Measurements from ENCODE around the gene ANKRD13A.
"Not testable (repeated sequence)": the region's sequence is repeated elsewhere in the genome, so short reads cannot be mapped to it uniquely, and the experiment has no call there.

ANKRD13A gene

DNA sequence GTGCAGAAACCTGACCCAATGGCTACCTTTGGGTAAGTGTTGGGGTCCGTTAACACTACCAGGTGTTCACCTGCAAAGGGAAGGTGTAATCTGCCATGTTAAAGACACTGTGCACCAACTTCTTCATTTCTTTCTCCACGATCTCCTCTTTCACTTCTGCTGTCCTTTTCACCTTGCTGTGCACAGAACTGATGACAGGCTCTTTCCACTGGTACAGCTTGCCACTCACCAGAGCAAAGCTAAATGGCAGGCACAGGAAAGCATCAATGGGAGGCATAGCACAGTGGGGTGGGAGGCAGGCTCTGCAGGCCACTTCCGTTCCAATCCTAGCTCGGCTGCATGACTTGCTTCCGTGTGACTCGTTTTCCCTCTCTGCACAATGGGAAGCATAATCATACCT lies 51.7 kb downstream of the ANKRD13A start:
- DNase-seq, result no peak

- peak; percentile 94 for DNase-seq
Measured at GRCh38 chr12:110055375-110056352, 56.4 kb downstream of the ANKRD13A start.

- DNase-seq, result peak; percentile 12
Measured at GRCh38 chr12:110056643-110057042, 57.4 kb downstream of the ANKRD13A start.

DNA sequence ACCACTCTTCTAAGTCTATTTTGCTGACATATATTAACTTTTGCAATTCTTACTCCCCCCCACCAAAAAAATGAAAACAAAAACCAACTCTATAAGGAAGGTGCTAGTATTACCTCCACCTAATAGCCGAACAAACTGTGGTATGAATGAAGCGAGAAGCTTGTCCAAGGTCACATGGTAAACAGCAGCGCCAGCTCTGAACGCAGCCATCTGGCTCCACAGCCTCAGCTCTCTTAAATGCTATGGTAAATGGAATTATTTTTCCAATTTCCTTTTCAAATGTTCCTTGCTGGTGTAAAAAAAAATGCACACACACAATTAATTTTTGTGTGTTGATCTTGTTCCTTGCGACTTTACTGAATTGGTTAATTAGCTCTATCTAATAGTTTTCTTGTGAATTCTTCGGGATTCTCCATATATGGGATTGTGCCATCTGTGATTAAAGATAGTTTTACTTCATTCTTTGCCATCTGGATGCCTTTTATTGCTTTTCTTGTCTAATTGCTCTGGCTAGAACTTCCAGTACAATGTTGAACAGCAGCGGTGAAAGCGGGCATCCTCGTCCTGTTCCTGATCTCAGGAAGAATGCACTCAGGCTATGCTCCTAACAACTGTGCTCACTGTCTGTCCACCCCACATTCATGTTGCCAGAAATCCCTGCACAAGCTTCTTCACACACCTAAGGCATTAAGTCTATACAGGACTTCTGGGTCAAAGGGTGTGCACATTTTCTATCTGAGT lies 59.8 kb downstream of the ANKRD13A start:
- no peak for DNase-seq

DNA sequence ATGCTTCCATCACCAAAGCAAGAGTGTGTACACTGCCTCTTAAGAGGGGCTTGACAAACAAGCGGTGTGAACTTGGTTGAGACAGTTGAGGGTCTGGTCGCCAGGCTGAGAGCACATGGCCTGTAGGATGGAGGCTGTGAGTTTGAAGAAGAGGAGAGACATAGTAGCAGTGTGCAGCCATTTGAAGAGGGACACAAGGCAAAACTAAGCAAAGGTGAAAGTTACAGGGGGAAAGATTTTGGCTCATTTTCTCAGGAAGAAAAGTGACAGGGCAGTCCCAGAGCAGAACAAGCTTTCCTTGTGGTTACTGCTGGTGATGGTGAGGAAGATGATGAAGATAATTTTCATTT lies 60.4 kb downstream of the ANKRD13A start:
- DNase-seq, result no peak

GRCh38 chr12:110062241-110062640 lies 63.0 kb downstream of the ANKRD13A start:
- DNase-seq, result no peak

- no peak for DNase-seq
Measured at GRCh38 chr12:110065540-110065939, 66.3 kb downstream of the ANKRD13A start.

DNA sequence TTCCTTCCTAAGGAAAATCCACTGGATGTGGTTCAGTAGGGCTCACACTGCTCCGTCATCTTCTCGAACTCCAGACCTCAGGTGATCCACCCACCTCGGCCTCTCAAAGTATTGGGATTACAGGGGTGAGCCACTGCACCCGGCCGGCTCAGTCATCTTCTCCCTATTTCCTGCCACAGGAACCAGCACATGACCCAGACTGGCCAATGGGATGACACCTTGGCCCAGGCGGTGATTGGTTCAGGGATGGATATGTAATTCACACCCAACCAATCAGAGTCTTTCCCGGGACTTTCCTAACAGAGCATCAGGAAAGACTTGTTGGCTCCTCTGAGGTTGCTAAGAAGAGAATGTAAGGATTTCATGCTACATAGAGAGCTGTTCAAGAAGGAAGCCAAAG lies 68.3 kb downstream of the ANKRD13A start:
- DNase-seq, result no peak

- DNase-seq, result not testable (repeated sequence)
Measured at GRCh38 chr12:110068115-110068514, 68.9 kb downstream of the ANKRD13A start.

DNA sequence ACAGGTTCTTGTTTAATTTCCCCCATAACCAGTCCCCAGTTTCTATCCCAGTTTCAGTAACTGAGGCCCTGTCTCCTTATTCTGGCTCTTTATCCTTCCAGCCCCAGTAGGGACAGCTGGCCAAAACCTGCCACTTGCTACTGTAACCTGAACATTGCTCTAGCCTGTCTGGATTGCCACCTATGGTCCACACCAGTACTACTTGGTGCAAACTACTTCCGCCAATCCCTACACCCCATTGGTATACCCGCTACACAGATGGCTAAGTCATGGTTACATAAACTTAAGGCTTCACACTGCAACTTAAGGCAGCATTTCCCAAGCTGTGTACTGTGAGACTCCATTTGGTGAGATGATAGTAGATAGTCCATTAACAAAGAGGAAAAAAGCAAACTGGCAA lies 69.4 kb downstream of the ANKRD13A start:
- no peak for DNase-seq

GRCh38 chr12:110071504-110071903 lies 72.3 kb downstream of the ANKRD13A start:
- no peak for DNase-seq

- DNase-seq, result no peak
Measured at GRCh38 chr12:110071967-110072366, 72.7 kb downstream of the ANKRD13A start.

DNA sequence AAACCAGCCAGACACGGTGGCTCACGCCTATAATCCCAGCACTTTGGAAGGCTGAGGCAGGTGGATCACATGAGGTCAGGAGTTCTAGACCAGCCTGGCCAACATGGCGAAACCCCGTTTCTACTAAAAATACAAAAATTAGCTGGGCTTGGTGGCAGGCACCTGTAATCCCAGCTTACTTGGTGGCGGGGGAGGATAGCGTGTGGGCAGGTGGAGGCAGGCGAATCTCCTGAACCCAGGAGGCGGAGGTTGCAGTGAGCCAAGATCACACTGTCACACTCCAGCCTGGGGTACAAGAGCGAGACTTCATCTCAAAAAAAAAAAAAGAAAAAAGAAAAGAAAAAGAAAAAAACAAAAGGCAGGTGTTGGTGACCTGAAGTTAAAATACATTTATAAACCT lies 73.4 kb downstream of the ANKRD13A start:
- DNase-seq, result not testable (repeated sequence)

DNA sequence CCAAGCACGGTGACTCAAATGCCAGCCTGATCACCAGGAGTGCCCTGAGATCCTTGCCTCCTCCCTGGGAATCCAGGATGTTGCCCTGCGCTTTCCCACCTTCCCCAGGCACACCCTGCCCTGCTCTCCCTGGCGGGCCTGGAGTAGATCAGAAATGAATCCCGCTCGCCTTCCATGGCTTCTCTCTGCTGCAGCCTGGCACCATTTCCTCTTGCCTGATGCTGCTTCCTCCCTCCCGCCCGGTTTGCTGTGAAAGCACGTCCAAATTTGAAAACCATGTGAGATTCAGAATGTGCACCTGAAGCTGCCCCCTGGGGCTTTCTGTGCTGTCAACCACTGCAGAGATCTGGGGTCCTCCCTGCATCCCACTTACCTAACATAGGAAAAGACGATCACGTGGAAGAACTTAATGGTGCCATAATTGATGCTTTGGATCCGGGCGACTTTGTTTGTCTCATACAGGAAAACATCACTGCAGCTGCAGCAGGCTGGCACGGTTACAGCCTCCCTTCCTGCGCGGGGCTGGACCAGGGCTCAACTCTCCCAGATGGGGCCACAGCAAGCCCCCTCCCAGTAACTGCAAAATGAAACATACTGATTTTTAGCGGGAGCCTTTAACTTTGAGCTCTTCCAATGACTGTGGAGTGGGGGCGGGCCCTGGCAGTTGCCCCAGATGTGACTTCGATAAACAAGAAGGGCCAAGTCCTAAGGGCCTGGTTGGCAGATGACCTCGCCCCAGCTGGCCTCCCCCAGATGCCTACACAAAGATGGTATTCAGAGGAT lies 74.0 kb downstream of the ANKRD13A start:
- no peak for DNase-seq

GRCh38 chr12:110074089-110074488 lies 74.9 kb downstream of the ANKRD13A start:
- no peak for DNase-seq

- DNase-seq, result no peak
Measured at GRCh38 chr12:110075880-110076279, 76.7 kb downstream of the ANKRD13A start.

DNA sequence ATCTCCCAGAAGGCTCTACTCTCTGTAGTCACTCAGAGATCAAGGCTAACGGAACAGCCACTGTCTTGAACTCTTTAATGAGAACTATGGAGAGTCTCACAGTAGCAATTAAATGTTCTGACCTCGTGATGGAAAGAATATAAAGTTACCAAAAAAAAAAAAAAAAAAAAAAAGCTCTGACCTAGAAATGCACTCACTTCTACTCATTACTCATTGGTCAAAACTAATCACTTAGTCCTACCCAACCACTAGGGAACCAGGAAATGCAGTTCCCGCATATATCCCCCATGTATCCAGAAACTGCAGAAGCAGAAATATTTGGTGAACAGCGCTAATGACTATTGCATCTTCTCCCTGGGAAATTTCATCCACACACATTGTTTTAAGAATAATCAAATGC lies 78.6 kb downstream of the ANKRD13A start:
- no peak for DNase-seq

GRCh38 chr12:110079477-110080400 lies 80.5 kb downstream of the ANKRD13A start:
- no peak for DNase-seq

GRCh38 chr12:110080410-110080809 lies 81.2 kb downstream of the ANKRD13A start:
- DNase-seq, result no peak

GRCh38 chr12:110084314-110085015 lies 85.2 kb downstream of the ANKRD13A start:
- DNase-seq, result no peak

DNA sequence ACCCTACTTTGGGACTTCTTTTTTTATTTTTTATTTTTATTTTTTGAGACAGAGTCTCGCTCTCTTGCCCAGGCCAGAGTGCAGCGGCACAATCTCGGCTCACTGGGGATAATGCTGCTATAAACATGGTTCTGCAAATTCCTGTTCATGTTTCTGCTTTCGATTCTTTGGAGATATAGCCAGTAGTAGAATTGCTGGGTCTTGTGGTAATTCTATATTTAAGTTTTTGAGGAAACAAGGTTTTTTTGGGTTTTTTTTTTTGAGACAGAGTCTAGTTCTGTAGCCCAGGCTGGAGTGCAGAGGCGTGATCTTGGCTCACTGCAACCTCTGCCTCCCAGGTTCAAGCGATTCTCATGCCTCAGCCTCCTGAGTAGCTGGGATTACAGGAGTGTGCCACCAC lies 89.0 kb downstream of the ANKRD13A start:
- not testable (repeated sequence) for DNase-seq
